LNCaP clone FGC (cell line): Measurements from ENCODE around the gene LCN9.

Source experiments
- DNase-seq: peaks from one replicate; pipeline ENCODE4 v3.0.0-alpha.2; 2011; ENCODE audit warnings: low read depth
- H3K4me3 ChIP-seq: 2 replicates; pipeline ENCODE4 v1.5.1; 2011; ENCODE audit warnings: mild to moderate bottlenecking, low read depth, low read length, control low read depth
- CTCF ChIP-seq: IDR thresholded peaks from 2 replicates; pipeline ENCODE4 v1.5.1; 2012; ENCODE audit warnings: mild to moderate bottlenecking; ENCODE audit not compliant: control insufficient read depth, insufficient read depth; ENCODE audit errors: extremely low read depth

LCN9 gene

GRCh38 chr9:135693265-135693664 is 30.2 kb downstream of the LCN9 start:
- TF ChIP-seq CTCF: no peak
- H3K4me3 ChIP-seq: no peak overlapping the region
- no peak for DNase-seq

- DNase-seq: no peak
- TF ChIP-seq CTCF: no peak
- H3K4me3 ChIP-seq: no peak overlapping the region
Observed at GRCh38 chr9:135693771-135694170, 30.7 kb downstream of the LCN9 start.

GRCh38 chr9:135694414-135694813 is 31.3 kb downstream of the LCN9 start:
- DNase-seq: no peak
- TF ChIP-seq CTCF: no peak
- no peak overlapping the region for H3K4me3 ChIP-seq

- DNase-seq: no peak
- H3K4me3 ChIP-seq: no peak overlapping the region
Observed at GRCh38 chr9:135695036-135695435, 31.9 kb downstream of the LCN9 start.

GRCh38 chr9:135695642-135696041 is 32.5 kb downstream of the LCN9 start:
- TF ChIP-seq CTCF: no peak
- H3K4me3 ChIP-seq: no peak overlapping the region
- DNase-seq: no peak

More at GRCh38 chr9:135695036-135695435, 31.9 kb downstream of the LCN9 start:
- no peak for TF ChIP-seq CTCF

GRCh38 chr9:135696446-135696845 is 33.3 kb downstream of the LCN9 start:
- DNase-seq: no peak
- H3K4me3 ChIP-seq: no peak overlapping the region
- TF ChIP-seq CTCF: no peak

GRCh38 chr9:135697226-135697625 is 34.1 kb downstream of the LCN9 start:
- no peak for TF ChIP-seq CTCF
- H3K4me3 ChIP-seq: no peak overlapping the region
- DNase-seq: no peak
